GM12878 (cell line): ENCODE results near the gene PMP22.

Experiments
- CEBPB ChIP-seq, 2 experiments: fragments of 150-350 bp in 1 of 2; IDR thresholded peaks; 2 replicates each; pipeline ENCODE4 v1.6.1; 2012 to 2014; ENCODE audit warnings: low read depth in 2 of 2, low read length in 2 of 2, borderline replicate concordance in 1 of 2, inconsistent platforms in 1 of 2
- CTCF ChIP-seq, 3 experiments: IDR thresholded peaks in 2 of 3; conservative IDR thresholded peaks in 1 of 3; 2 replicates each; pipeline ENCODE4 v1.5.1; 2011; ENCODE audit warnings: low read depth in 3 of 3, low read length in 3 of 3, mild to moderate bottlenecking in 3 of 3, control low read depth in 2 of 3, moderate library complexity in 2 of 3, inconsistent platforms in 1 of 3, mixed read lengths in 1 of 3; ENCODE audit not compliant: control insufficient read depth in 2 of 3, insufficient read depth in 1 of 3; ENCODE audit errors: extremely low read depth in 1 of 3
- ELK1 ChIP-seq: IDR thresholded peaks from 2 replicates; pipeline ENCODE4 v1.6.1; 2012; ENCODE audit warnings: low read depth, low read length, improper control_type of control experiment
- ESRRA ChIP-seq: IDR thresholded peaks from 2 replicates; pipeline ENCODE4 v1.6.1; 2012; ENCODE audit warnings: mild to moderate bottlenecking, low read length, improper control_type of control experiment
- EZH2 ChIP-seq: IDR thresholded peaks from 2 replicates; pipeline ENCODE4 v1.6.1; 2012; ENCODE audit warnings: low read depth, mild to moderate bottlenecking, control low read depth, inconsistent platforms, low read length, borderline replicate concordance; ENCODE audit not compliant: control insufficient read depth
- HCFC1 ChIP-seq: fragments of 150-350 bp; IDR thresholded peaks from 2 replicates; pipeline ENCODE4 v1.6.1; 2014; ENCODE audit warnings: low read length
- POLR2A ChIP-seq: IDR thresholded peaks from 2 replicates; pipeline ENCODE4 v1.6.1; 2011; ENCODE audit warnings: low read depth, mild to moderate bottlenecking, low read length
- POLR2AphosphoS5 ChIP-seq: IDR thresholded peaks from 2 replicates; pipeline ENCODE4 v1.6.1; 2011; ENCODE audit warnings: mild to moderate bottlenecking, low read length, inconsistent platforms
- SIN3A ChIP-seq: IDR thresholded peaks from 2 replicates; pipeline ENCODE4 v1.6.1; 2012; ENCODE audit warnings: low read depth, low read length, improper control_type of control experiment
- SP1 ChIP-seq: IDR thresholded peaks from one replicate; pipeline ENCODE4 v1.6.1; 2011; ENCODE audit warnings: low read depth, low read length
- SREBF1 ChIP-seq: IDR thresholded peaks from 2 replicates; pipeline ENCODE4 v1.6.1; 2012; ENCODE audit warnings: mild to moderate bottlenecking, low read length
- STAT3 ChIP-seq: IDR thresholded peaks from 2 replicates; pipeline ENCODE4 v1.6.1; 2011; ENCODE audit warnings: low read depth, low read length, improper control_type of control experiment

GRCh38 chr17:15287538-15288267 lies 22.6 kb upstream of the PMP22 start:
- TF ChIP-seq CTCF (IDR thresholded peaks at IDR 0.05 in 2 of 3, conservative IDR thresholded peaks at IDR 0.05 in 1 of 3; ENCODE audit: control insufficient read depth in 2 of 3, extremely low read depth in 1 of 3, insufficient read depth in 1 of 3, low read depth in 3 of 3, low read length in 3 of 3), result no peak
- no peak for TF ChIP-seq EZH2
- TF ChIP-seq CEBPB (IDR thresholded peaks at IDR 0.05; ENCODE audit: borderline replicate concordance in 1 of 2, low read depth in 2 of 2, low read length in 2 of 2), result no peak
- no peak for TF ChIP-seq ELK1
- no peak for TF ChIP-seq SP1
- TF ChIP-seq STAT3, result no peak
- no peak for TF ChIP-seq POLR2AphosphoS5
- no peak for TF ChIP-seq SREBF1
- TF ChIP-seq HCFC1, result no peak
- TF ChIP-seq SIN3A, result no peak
- TF ChIP-seq POLR2A, result no peak
- TF ChIP-seq ESRRA, result no peak
